OCI-LY1 (cell line): ENCODE data around the gene CD6.

Experiments used
- H2AFZ ChIP-seq: fragments of 200-600 bp; sonication (generic), shearing (Covaris generic); 2 replicates; pipeline ENCODE4 v1.6.0; 2014; ENCODE audit warnings: antibody characterized with exemption, mild to moderate bottlenecking, low read length
- H3F3A ChIP-seq: fragments of 200-600 bp; sonication (generic), shearing (Covaris generic); 2 replicates; pipeline ENCODE4 v1.6.0; 2014; ENCODE audit warnings: mild to moderate bottlenecking, antibody characterized with exemption, low read length, moderate library complexity; ENCODE audit not compliant: insufficient read depth
- H3K27ac ChIP-seq: fragments of 200-600 bp; sonication (generic); 2 replicates; pipeline ENCODE4 v1.5.1; 2014; ENCODE audit warnings: low read length, mixed run types, mild to moderate bottlenecking, low read depth; ENCODE audit not compliant: poor library complexity, severe bottlenecking
- H3K27me3 ChIP-seq: fragments of 200-600 bp; sonication (generic); 2 replicates; pipeline ENCODE4 v1.6.0; 2014; ENCODE audit warnings: antibody characterized with exemption, mild to moderate bottlenecking, low read length, moderate library complexity; ENCODE audit not compliant: insufficient read depth
- H3K36me3 ChIP-seq: fragments of 200-600 bp; sonication (generic); 2 replicates; pipeline ENCODE4 v1.6.1; 2014; ENCODE audit warnings: mild to moderate bottlenecking, antibody characterized with exemption, low read length, moderate library complexity, mixed read lengths; ENCODE audit not compliant: insufficient read depth
- H3K4me1 ChIP-seq: fragments of 200-600 bp; sonication (generic); 2 replicates; pipeline ENCODE4 v1.5.1; 2014; ENCODE audit warnings: mild to moderate bottlenecking, low read length, moderate library complexity; ENCODE audit not compliant: insufficient read depth, severe bottlenecking
- H3K4me2 ChIP-seq: fragments of 200-600 bp; sonication (generic), shearing (Covaris generic); 2 replicates; pipeline ENCODE4 v1.6.1; 2014; ENCODE audit warnings: low read length
- H3K4me3 ChIP-seq: fragments of 200-600 bp; sonication (generic); 2 replicates; pipeline ENCODE4 v1.5.1; 2014; ENCODE audit warnings: low read length, low read depth, mild to moderate bottlenecking, mixed read lengths; ENCODE audit not compliant: poor library complexity, severe bottlenecking
- H3K79me2 ChIP-seq: fragments of 200-600 bp; shearing (Covaris generic); 2 replicates; pipeline ENCODE4 v1.6.1; 2016; ENCODE audit warnings: mixed run types, low read length, mixed read lengths; ENCODE audit not compliant: insufficient read depth
- H3K9ac ChIP-seq: fragments of 200-600 bp; sonication (generic), shearing (Covaris generic); 2 replicates; pipeline ENCODE4 v1.6.1; 2014; ENCODE audit warnings: mild to moderate bottlenecking, low read length, mixed read lengths
- H3K9me2 ChIP-seq: fragments of 200-600 bp; sonication (generic), shearing (Covaris generic); 2 replicates; pipeline ENCODE4 v1.6.1; 2014; ENCODE audit warnings: low read depth, mild to moderate bottlenecking, low read length, mixed read lengths
- H3K9me3 ChIP-seq: fragments of 200-600 bp; shearing (Covaris generic); 2 replicates; pipeline ENCODE4 v1.6.1; 2014; ENCODE audit warnings: low read length, mixed read lengths
- H4K20me1 ChIP-seq: fragments of 200-600 bp; sonication (generic), shearing (Covaris generic); 2 replicates; pipeline ENCODE4 v1.6.0; 2016; ENCODE audit warnings: mild to moderate bottlenecking, low read length; ENCODE audit not compliant: insufficient read depth
- CTCF ChIP-seq: fragments of 200-600 bp; sonication (generic), shearing (Covaris generic); IDR thresholded peaks from 2 replicates; pipeline ENCODE4 v1.5.1; 2017; ENCODE audit warnings: mild to moderate bottlenecking, antibody characterized with exemption, low read length, moderate library complexity, mixed read lengths
- EZH2 ChIP-seq: fragments of 200-600 bp; sonication (generic), shearing (Covaris generic); IDR thresholded peaks from 2 replicates; pipeline ENCODE4 v1.8.0; 2017; ENCODE audit warnings: borderline replicate concordance, mixed run types, mild to moderate bottlenecking, antibody characterized with exemption, low read length, moderate library complexity, mixed read lengths

The CD6 gene

GRCh38 chr11:61057615-61058014 is 86.1 kb downstream of the CD6 start:
- no peak overlapping the region for H2AFZ ChIP-seq
- H3K4me3 ChIP-seq: no peak overlapping the region
- H3K9me3 ChIP-seq: no peaks in the 10 kb centered on the region
- no peak overlapping the region for H3K4me2 ChIP-seq
- no peaks in the 10 kb centered on the region for H3K9me2 ChIP-seq
- no peaks in the 10 kb centered on the region; the same call in 1 of the 2 replicates for H3K27me3 ChIP-seq
- H3K4me1 ChIP-seq: peaks cover 26% of the 10 kb centered on the region
- no peaks in the 10 kb centered on the region; the same call in 1 of the 2 replicates for H3K36me3 ChIP-seq
- H3F3A ChIP-seq: no peaks in the 10 kb centered on the region
- no peak overlapping the region for H3K9ac ChIP-seq
- no peaks in the 10 kb centered on the region for H4K20me1 ChIP-seq
- H3K27ac ChIP-seq: no peak overlapping the region
- no peak for TF ChIP-seq EZH2
- TF ChIP-seq CTCF: no peak
- H3K79me2 ChIP-seq: no peaks in the 10 kb centered on the region

GRCh38 chr11:61058583-61059259 is 87.2 kb downstream of the CD6 start:
- H3F3A ChIP-seq: no peaks in the 10 kb centered on the region
- no peak for TF ChIP-seq EZH2
- TF ChIP-seq CTCF: no peak
- no peaks in the 10 kb centered on the region for H4K20me1 ChIP-seq
- no peak overlapping the region for H3K4me3 ChIP-seq
- H2AFZ ChIP-seq: no peak overlapping the region
- H3K4me2 ChIP-seq: no peak overlapping the region
- H3K9ac ChIP-seq: no peak overlapping the region
- H3K27ac ChIP-seq: no peak overlapping the region
- no peaks in the 10 kb centered on the region for H3K9me2 ChIP-seq
- H3K9me3 ChIP-seq: no peaks in the 10 kb centered on the region
- no peaks in the 10 kb centered on the region; the same call in 1 of the 2 replicates for H3K27me3 ChIP-seq
- H3K79me2 ChIP-seq: no peaks in the 10 kb centered on the region
- peaks cover 26% of the 10 kb centered on the region for H3K4me1 ChIP-seq
- H3K36me3 ChIP-seq: no peaks in the 10 kb centered on the region; the same call in 1 of the 2 replicates

GRCh38 chr11:61059260-61059752 is 87.8 kb downstream of the CD6 start:
- H3K4me3 ChIP-seq: no peak overlapping the region
- H3F3A ChIP-seq: no peaks in the 10 kb centered on the region

More at GRCh38 chr11:61059260-61059752, 87.8 kb downstream of the CD6 start:
- TF ChIP-seq EZH2 (no peak), CTCF (no peak)
- no peak overlapping the region for H3K9ac ChIP-seq
- H3K9me2 ChIP-seq: no peaks in the 10 kb centered on the region
- no peak overlapping the region for H3K4me2 ChIP-seq
- no peaks in the 10 kb centered on the region for H3K79me2 ChIP-seq
- no peaks in the 10 kb centered on the region for H3K9me3 ChIP-seq
- no peaks in the 10 kb centered on the region; the same call in 1 of the 2 replicates for H3K27me3 ChIP-seq
- peaks cover 26% of the 10 kb centered on the region for H3K4me1 ChIP-seq
- no peak overlapping the region for H2AFZ ChIP-seq
- H3K27ac ChIP-seq: no peak overlapping the region
- H4K20me1 ChIP-seq: no peaks in the 10 kb centered on the region
- H3K36me3 ChIP-seq: no peaks in the 10 kb centered on the region; the same call in 1 of the 2 replicates
